ENCODE data around the gene PHF21A.

DNA sequence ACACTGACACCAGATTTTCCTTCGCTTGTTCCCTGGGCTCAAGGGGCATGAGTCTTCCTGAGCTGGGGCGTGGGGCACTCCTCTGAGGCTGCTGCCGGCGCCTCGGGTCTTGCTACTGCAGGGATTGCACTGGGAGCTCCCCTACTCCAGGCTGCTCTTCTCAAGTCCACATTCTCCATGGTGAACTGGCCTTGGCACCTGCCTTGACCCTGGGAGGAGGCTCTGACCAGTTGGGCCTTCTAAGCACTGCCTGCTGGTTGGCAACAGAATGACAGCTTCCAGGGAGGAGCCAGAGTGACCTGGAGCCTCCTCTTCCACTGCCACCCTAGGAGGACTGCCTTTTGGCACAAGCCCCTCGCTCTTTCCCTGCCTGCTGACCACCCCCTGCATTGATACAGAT is 223.7 kb downstream of the PHF21A start:
- TF ChIP-seq, protein P1, sequence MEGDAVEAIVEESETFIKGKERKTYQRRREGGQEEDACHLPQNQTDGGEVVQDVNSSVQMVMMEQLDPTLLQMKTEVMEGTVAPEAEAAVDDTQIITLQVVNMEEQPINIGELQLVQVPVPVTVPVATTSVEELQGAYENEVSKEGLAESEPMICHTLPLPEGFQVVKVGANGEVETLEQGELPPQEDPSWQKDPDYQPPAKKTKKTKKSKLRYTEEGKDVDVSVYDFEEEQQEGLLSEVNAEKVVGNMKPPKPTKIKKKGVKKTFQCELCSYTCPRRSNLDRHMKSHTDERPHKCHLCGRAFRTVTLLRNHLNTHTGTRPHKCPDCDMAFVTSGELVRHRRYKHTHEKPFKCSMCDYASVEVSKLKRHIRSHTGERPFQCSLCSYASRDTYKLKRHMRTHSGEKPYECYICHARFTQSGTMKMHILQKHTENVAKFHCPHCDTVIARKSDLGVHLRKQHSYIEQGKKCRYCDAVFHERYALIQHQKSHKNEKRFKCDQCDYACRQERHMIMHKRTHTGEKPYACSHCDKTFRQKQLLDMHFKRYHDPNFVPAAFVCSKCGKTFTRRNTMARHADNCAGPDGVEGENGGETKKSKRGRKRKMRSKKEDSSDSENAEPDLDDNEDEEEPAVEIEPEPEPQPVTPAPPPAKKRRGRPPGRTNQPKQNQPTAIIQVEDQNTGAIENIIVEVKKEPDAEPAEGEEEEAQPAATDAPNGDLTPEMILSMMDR (conservative IDR thresholded peaks at IDR 0.05): no peak
- TF ChIP-seq ZFX (IDR thresholded peaks at IDR 0.05): no peak
